ENCODE results near the gene NPAS3.
A peak's percentile ranks its signal among the peaks of the same experiment; 100 is the strongest.

Gene NPAS3

GRCh38 chr14:33699300-33699983, 760.8 kb downstream of the NPAS3 start:
- DNase-seq: peak in 23 of 56 donors; percentile 3 to 63 (median 20)

GRCh38 chr14:33700052-33700451, 761.4 kb downstream of the NPAS3 start:
- no peak for DNase-seq

GRCh38 chr14:33702293-33702692, 763.6 kb downstream of the NPAS3 start:
- DNase-seq: no peak

GRCh38 chr14:33704481-33704880, 765.8 kb downstream of the NPAS3 start:
- no peak for DNase-seq

GRCh38 chr14:33705490-33705889, 766.8 kb downstream of the NPAS3 start:
- no peak for DNase-seq

- no peak for DNase-seq
Measured at GRCh38 chr14:33707716-33708115, 769.0 kb downstream of the NPAS3 start.

- DNase-seq: no peak
Measured at GRCh38 chr14:33709283-33709682, 770.6 kb downstream of the NPAS3 start.

- no peak for DNase-seq
Measured at GRCh38 chr14:33709711-33710110, 771.0 kb downstream of the NPAS3 start.

GRCh38 chr14:33710273-33710672, 771.6 kb downstream of the NPAS3 start:
- peak in 1 of 56 donors; percentile 10 for DNase-seq

GRCh38 chr14:33711194-33711593, 772.5 kb downstream of the NPAS3 start:
- DNase-seq: no peak

GRCh38 chr14:33711811-33712216, 773.1 kb downstream of the NPAS3 start:
- DNase-seq: peak in 41 of 56 donors; percentile 7 to 78 (median 41)

- no peak for DNase-seq
Measured at GRCh38 chr14:33714527-33715226, 776.0 kb downstream of the NPAS3 start.

- no peak for DNase-seq
Measured at GRCh38 chr14:33715227-33715528, 776.5 kb downstream of the NPAS3 start.

- DNase-seq: no peak
Measured at GRCh38 chr14:33716921-33717320, 778.2 kb downstream of the NPAS3 start.

GRCh38 chr14:33717866-33718265, 779.2 kb downstream of the NPAS3 start:
- no peak for DNase-seq

GRCh38 chr14:33720284-33720787, 781.7 kb downstream of the NPAS3 start:
- no peak for DNase-seq

- DNase-seq: no peak
Measured at GRCh38 chr14:33726685-33727084, 788.0 kb downstream of the NPAS3 start.

- no peak for DNase-seq
Measured at GRCh38 chr14:33727606-33728005, 788.9 kb downstream of the NPAS3 start.

- DNase-seq: peak in 3 of 56 donors; percentile 8 to 40 (median 15)
Measured at GRCh38 chr14:33728010-33728498, 789.4 kb downstream of the NPAS3 start.

GRCh38 chr14:33730156-33730555, 791.5 kb downstream of the NPAS3 start:
- no peak for DNase-seq

GRCh38 chr14:33732175-33732574, 793.5 kb downstream of the NPAS3 start:
- no peak for DNase-seq

- no peak for DNase-seq
Measured at GRCh38 chr14:33733310-33733709, 794.6 kb downstream of the NPAS3 start.

GRCh38 chr14:33733721-33734120, 795.0 kb downstream of the NPAS3 start:
- DNase-seq: no peak
